Liver (tissue), 10 donors: ENCODE data around the gene SKAP1. TPM values are rescaled to one million over a fixed set of nuclear protein-coding genes. Genes with fewer than 3 reads are reported as not detected.

Source experiments
- DNase-seq: peaks from one replicate; pipeline ENCODE4 v3.0.0-alpha.2; 2017; ENCODE audit warnings: low spot score
- H3K27ac ChIP-seq, 2 donors: one replicate each; pipeline ENCODE4 v1.7.0; 2013; ENCODE audit warnings: inconsistent platforms in 2 of 2, low read length in 2 of 2, control low read depth in 1 of 2, low read depth in 1 of 2, mild to moderate bottlenecking in 1 of 2
- H3K27me3 ChIP-seq, 4 donors: one replicate each; pipeline versions ENCODE4 v1.6.1 to v1.7.0; 2013; ENCODE audit warnings: low read length in 3 of 4, inconsistent platforms in 1 of 4, mild to moderate bottlenecking in 1 of 4, moderate library complexity in 1 of 4; ENCODE audit not compliant: control insufficient read depth in 4 of 4, insufficient read depth in 4 of 4
- H3K36me3 ChIP-seq, 4 donors: one replicate each; pipeline versions ENCODE4 v1.6.1 to v1.7.0; 2013; ENCODE audit warnings: low read length in 3 of 4, mild to moderate bottlenecking in 3 of 4, low read depth in 1 of 4, moderate library complexity in 1 of 4; ENCODE audit not compliant: control insufficient read depth in 4 of 4, insufficient read depth in 3 of 4
- H3K4me1 ChIP-seq, 4 donors: one replicate each; pipeline versions ENCODE4 v1.6.1 to v1.7.0; 2013; ENCODE audit warnings: low read length in 3 of 4, mild to moderate bottlenecking in 3 of 4, moderate library complexity in 1 of 4; ENCODE audit not compliant: control insufficient read depth in 4 of 4, insufficient read depth in 4 of 4
- H3K4me3 ChIP-seq, 3 donors: one replicate each; pipeline versions ENCODE4 v1.6.1 to v1.7.0; 2013; ENCODE audit warnings: low read length in 3 of 3, control low read depth in 1 of 3, low read depth in 1 of 3, mild to moderate bottlenecking in 1 of 3
- H3K9ac ChIP-seq, 2 donors: one replicate each; pipeline ENCODE4 v1.7.0; 2013; ENCODE audit warnings: low read length in 2 of 2, mild to moderate bottlenecking in 2 of 2, moderate library complexity in 2 of 2, control low read depth in 1 of 2, low read depth in 1 of 2
- H3K9me3 ChIP-seq, 4 donors: one replicate each; pipeline versions ENCODE4 v1.6.1 to v1.7.0; 2013; ENCODE audit warnings: low read length in 3 of 4; ENCODE audit not compliant: control insufficient read depth in 4 of 4
- ATF3 ChIP-seq: IDR thresholded peaks from 2 replicates; pipeline ENCODE4 v1.6.1; 2016; ENCODE audit warnings: antibody characterized with exemption
- CTCF ChIP-seq: fragments of 150-350 bp; IDR thresholded peaks from 2 replicates; pipeline ENCODE4 v1.5.1; 2017; ENCODE audit warnings: improper control_type of control experiment, low read depth, low read length; ENCODE audit not compliant: missing input control
- EGR1 ChIP-seq, 2 donors: IDR thresholded peaks; 2 replicates each; pipeline ENCODE4 v1.6.1; 2016 to 2018; ENCODE audit warnings: antibody characterized with exemption in 2 of 2, low read depth in 2 of 2
- FOXA1 ChIP-seq: IDR thresholded peaks from 2 replicates; pipeline ENCODE4 v1.6.1; 2016; ENCODE audit warnings: antibody characterized with exemption
- FOXA2 ChIP-seq: IDR thresholded peaks from 2 replicates; pipeline ENCODE4 v1.6.1; 2016; ENCODE audit warnings: antibody characterized with exemption
- GABPA ChIP-seq, 2 donors: IDR thresholded peaks in 1 of 2; conservative IDR thresholded peaks in 1 of 2; 2 replicates each; pipeline ENCODE4 v1.6.1; 2016; ENCODE audit warnings: antibody characterized with exemption in 2 of 2, mild to moderate bottlenecking in 1 of 2, moderate library complexity in 1 of 2
- HNF4A ChIP-seq, 2 donors: conservative IDR thresholded peaks; 2 replicates each; pipeline ENCODE4 v1.6.1; 2016; ENCODE audit warnings: antibody characterized with exemption in 2 of 2, mild to moderate bottlenecking in 2 of 2
- HNF4G ChIP-seq: IDR thresholded peaks from 2 replicates; pipeline ENCODE4 v1.6.1; 2016; ENCODE audit warnings: antibody characterized with exemption
- MAX ChIP-seq: IDR thresholded peaks from 2 replicates; pipeline ENCODE4 v1.6.1; 2016; ENCODE audit warnings: antibody characterized with exemption
- NR2F2 ChIP-seq: IDR thresholded peaks from 2 replicates; pipeline ENCODE4 v1.6.1; 2016; ENCODE audit warnings: antibody characterized with exemption
- RAD21 ChIP-seq, 2 donors: IDR thresholded peaks; 2 replicates each; pipeline ENCODE4 v1.6.1; 2016; ENCODE audit warnings: antibody characterized with exemption in 2 of 2, mild to moderate bottlenecking in 2 of 2
- REST ChIP-seq: IDR thresholded peaks from 2 replicates; pipeline ENCODE4 v1.6.1; 2016; ENCODE audit warnings: antibody characterized with exemption, mild to moderate bottlenecking
- RXRA ChIP-seq, 2 donors: IDR thresholded peaks; 2 replicates each; pipeline ENCODE4 v1.6.1; 2017 to 2018; ENCODE audit warnings: antibody characterized with exemption in 2 of 2, mild to moderate bottlenecking in 1 of 2
- YY1 ChIP-seq: IDR thresholded peaks from 2 replicates; pipeline ENCODE4 v1.6.1; 2016; ENCODE audit warnings: antibody characterized with exemption, mild to moderate bottlenecking
- ZBTB33 ChIP-seq: IDR thresholded peaks from 2 replicates; pipeline ENCODE4 v1.6.1; 2016; ENCODE audit warnings: antibody characterized with exemption
- WGBS: extraction: QIAGEN DNeasy Blood & Tissue Kit; methylation state at CpG from one replicate; pipeline ENCODE4 v1.1.7; 2013; 5-methylcytosine and 5-hydroxymethylcytosine counted together
- polyA plus RNA-seq, 2 donors: library from polyadenylated mRNA; stranded (reverse) in 1 of 2; unstranded in 1 of 2; fragments of 200-250 nt in 1 of 2; fragments of >200 nt in 1 of 2; fragmentation: Nextera tagmentation in 1 of 2; extraction: Ambion mirVana in 1 of 2; gene quantifications; one replicate each; pipeline versions ENCODE4 v1.2.1 to v1.2.3, GENCODE V29; 2013 to 2015
- small RNA-seq: library from RNA; depleted of rRNA; stranded (forward); fragments of <200 nt; gene quantifications from one replicate; pipeline ENCODE3, GENCODE V24; 2014
- total RNA-seq, 2 donors: library from RNA; depleted of rRNA; stranded (reverse); fragments of >200 nt; gene quantifications; one replicate each; pipeline ENCODE4 v1.2.3, GENCODE V29; 2014
- donor health status: healthy.
- donor health status: healthy.
- donor health status: healthy.
- donor health status: healthy.
- donor health status: healthy.

The SKAP1 gene
- total and polyA plus RNA-seq, 4 donors = 2.5 to 20.8 (median 11.3) TPM

- no peak for TF ChIP-seq ZBTB33
- TF ChIP-seq RAD21 (IDR thresholded peaks at IDR 0.05) = no peak
- no peak for TF ChIP-seq HNF4G
- TF ChIP-seq FOXA1 = no peak
- TF ChIP-seq NR2F2 = no peak
These were observed 336.5 kb downstream of the SKAP1 start (continued) for GRCh38 chr17:48093341-48094045.

- Histone ChIP-seq H3K4me3 (no peak overlapping the region), H3K27ac (no peak overlapping the region), H3K9ac (no peak overlapping the region), H3K9me3 (no peaks in the 10 kb centered on the region), H3K4me1 (peaks cover 3 to 12% (median 6%) of the 10 kb centered on the region in 4 donors), H3K27me3 (no peaks in the 10 kb centered on the region), H3K36me3 (no peaks in the 10 kb centered on the region)
- TF ChIP-seq GABPA (IDR thresholded peaks at IDR 0.05 in 1 of 2, conservative IDR thresholded peaks at IDR 0.05 in 1 of 2) (no peak), MAX (no peak), ATF3 (no peak), HNF4G (no peak), REST (no peak), NR2F2 (no peak), CTCF (no peak), FOXA2 (no peak), HNF4A (conservative IDR thresholded peaks at IDR 0.05) (no peak), EGR1 (IDR thresholded peaks at IDR 0.05; ENCODE audit: low read depth in 2 of 2) (no peak), YY1 (no peak), RAD21 (IDR thresholded peaks at IDR 0.05) (no peak), ZBTB33 (no peak), RXRA (IDR thresholded peaks at IDR 0.05) (no peak)
- no peak for DNase-seq
- 59% methylated on average over 2 of the region's 2 CpGs for WGBS
These were observed 345.1 kb downstream of the SKAP1 start for GRCh38 chr17:48084932-48085331.

Small RNAs within 50 kb of the gene (small RNA-seq; reads per million reads assigned to genes)
- not detected for gene MIR1203
- gene RF00012 = not detected
- gene RF00019 = not detected
- not detected for gene RNU6-1152P
- not detected for gene RNU6-1201P

Other genes starting within 250 kb of the SKAP1 start
- not detected for gene HOXB1, start 100.8 kb upstream of the SKAP1 start, total RNA-seq
- not detected for gene HOXB1, start 100.8 kb upstream of the SKAP1 start, polyA plus RNA-seq
- gene HOXB2, start 114.9 kb upstream of the SKAP1 start, total RNA-seq = 1 to 10 TPM in 1 of 2 donors, under 1 TPM in 1; 0.67 to 2.3 TPM
- 1 to 10 TPM; 1.3 to 2.5 TPM for gene HOXB2, start 114.9 kb upstream of the SKAP1 start, polyA plus RNA-seq
- gene HOXB4, start 148.1 kb upstream of the SKAP1 start, total RNA-seq = under 1 TPM; 0.65 to 0.75 TPM
- under 1 TPM; 0.19 to 0.35 TPM for gene HOXB4, start 148.1 kb upstream of the SKAP1 start, polyA plus RNA-seq
- 1 to 10 TPM in 1 of 2 donors, under 1 TPM in 1; 0.75 to 2.2 TPM for gene HOXB3, start 160.0 kb upstream of the SKAP1 start, total RNA-seq
- gene HOXB3, start 160.0 kb upstream of the SKAP1 start, polyA plus RNA-seq = 1 to 10 TPM; 1.0 to 1.3 TPM
- under 1 TPM in 1 of 2 donors, not detected in 1; 0.08 TPM for gene HOXB5, start 163.6 kb upstream of the SKAP1 start, total RNA-seq
- gene HOXB5, start 163.6 kb upstream of the SKAP1 start, polyA plus RNA-seq = under 1 TPM; 0.36 to 0.38 TPM
- under 1 TPM; 0.17 to 0.33 TPM for gene HOXB6, start 174.8 kb upstream of the SKAP1 start, total RNA-seq
- 1 to 10 TPM in 1 of 2 donors, under 1 TPM in 1; 0.58 to 1.1 TPM for gene HOXB6, start 174.8 kb upstream of the SKAP1 start, polyA plus RNA-seq
- gene HOXB7, start 180.8 kb upstream of the SKAP1 start, total RNA-seq = under 1 TPM; 0.08 to 0.28 TPM
- gene HOXB7, start 180.8 kb upstream of the SKAP1 start, polyA plus RNA-seq = under 1 TPM; 0.26 to 0.31 TPM
- gene HOXB8, start 185.1 kb upstream of the SKAP1 start, total RNA-seq = not detected
- gene HOXB8, start 185.1 kb upstream of the SKAP1 start, polyA plus RNA-seq = not detected
- not detected for gene HOXB9, start 196.1 kb upstream of the SKAP1 start, total RNA-seq
- not detected for gene HOXB9, start 196.1 kb upstream of the SKAP1 start, polyA plus RNA-seq